Right forelimb (tissue), 1 donor: ENCODE measurements around the gene TSHZ2.
"Not testable (repeated sequence)": the region's sequence is repeated elsewhere in the genome, so short reads cannot be mapped to it uniquely, and the experiment has no call there.

Experiments
- DNase-seq: peaks from one replicate; pipeline ENCODE4 v3.0.0-alpha.2; 2018

TSHZ2 gene

DNA sequence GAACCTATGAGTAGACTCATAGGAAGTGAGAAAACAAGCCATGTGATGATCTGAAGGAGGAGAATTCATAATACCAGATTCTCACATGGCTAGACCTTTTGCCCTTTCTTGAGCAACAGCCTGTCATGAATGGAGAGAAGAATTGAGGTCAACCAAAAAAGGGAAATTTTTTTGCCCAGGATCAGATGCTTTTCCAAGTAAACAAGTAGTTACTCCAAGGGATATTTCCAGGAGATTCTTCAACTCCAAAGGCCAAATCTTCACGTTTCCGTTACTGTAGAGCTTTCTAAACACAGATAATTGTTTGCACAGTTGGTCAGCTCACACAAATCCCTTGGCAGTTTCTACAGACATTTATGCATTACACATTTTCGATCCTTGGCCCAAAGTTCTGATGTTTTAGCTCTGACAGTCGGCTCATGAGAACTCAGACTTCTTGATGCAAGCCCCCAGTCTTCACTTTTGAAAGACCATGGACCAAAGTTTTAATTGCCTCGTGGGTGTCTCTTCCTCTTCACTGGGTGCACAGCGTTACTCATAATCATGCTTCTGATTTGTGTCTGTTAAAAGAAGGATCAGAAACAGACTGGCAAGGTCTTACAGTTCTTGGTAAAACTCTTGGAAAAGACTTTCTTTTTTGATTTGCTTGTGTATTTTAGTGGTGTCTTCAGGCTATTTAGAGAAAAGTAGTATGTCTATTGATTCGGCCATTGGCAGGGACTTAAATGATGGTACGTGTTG is 115.0 kb downstream of the TSHZ2 start:
- DNase-seq, result no peak

GRCh38 chr20:53088786-53089185 is 116.6 kb downstream of the TSHZ2 start:
- no peak for DNase-seq

DNA sequence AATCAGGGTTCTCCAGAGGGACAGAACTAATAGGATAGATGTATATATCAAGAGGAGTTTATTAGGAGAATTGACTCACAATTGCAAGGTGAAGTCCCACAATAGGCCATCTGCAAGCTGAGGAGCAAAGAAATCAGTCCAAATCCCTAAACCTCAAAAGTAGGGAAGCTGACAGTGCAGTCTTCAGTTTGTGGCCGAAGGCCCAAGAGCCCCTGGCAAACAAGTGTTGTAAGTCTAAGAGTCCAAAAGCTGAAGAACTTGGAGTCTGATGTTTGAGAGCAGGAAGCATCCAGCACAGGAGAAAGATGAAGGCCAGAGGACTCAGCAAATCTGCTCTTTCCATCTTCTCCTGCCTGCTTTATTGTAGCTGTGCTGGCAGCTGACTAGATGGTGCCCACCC is 117.7 kb downstream of the TSHZ2 start:
- not testable (repeated sequence) for DNase-seq

DNA sequence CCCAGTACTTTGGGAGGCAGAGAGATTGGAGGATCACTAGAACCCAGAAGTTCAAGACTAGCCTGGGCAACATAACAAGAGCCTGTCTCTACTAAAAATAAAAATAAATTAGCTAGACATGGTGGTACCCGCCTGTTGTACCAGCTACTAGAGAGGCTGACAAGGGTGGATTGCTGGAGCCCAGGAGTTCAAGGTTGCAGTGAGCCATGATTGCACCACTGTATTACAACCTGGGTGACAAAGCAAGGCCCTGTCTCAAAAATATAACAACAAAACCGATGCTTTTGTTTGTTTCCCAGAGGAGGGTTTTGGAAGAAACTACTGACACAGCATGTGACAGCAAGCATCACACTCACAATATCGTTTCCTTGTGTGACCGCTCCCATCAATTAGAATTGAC is 119.6 kb downstream of the TSHZ2 start:
- DNase-seq, result no peak

- no peak for DNase-seq
These were observed 120.7 kb downstream of the TSHZ2 start for GRCh38 chr20:53092772-53093300.

GRCh38 chr20:53097371-53097770 is 125.2 kb downstream of the TSHZ2 start:
- DNase-seq, result no peak

GRCh38 chr20:53097791-53098190 is 125.6 kb downstream of the TSHZ2 start:
- peak; percentile 51 for DNase-seq

DNA sequence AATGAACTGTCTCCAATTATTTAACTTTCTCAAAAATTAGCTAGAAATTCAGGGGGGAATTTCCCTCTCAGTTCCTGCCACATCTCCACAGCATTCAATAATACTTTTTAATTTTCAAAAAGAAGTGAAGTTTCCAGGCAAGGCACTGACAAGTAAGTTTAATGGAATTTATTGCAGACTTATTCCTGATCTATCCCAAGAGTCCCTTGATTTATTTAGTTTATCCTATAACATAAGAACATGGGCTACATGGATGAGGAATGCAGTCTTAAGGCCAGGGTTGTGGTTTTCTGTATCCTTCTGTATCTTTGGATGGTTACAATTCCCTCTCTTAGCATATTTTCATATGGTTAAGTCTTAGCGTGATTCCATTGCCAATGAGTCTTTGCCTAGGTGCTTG is 126.5 kb downstream of the TSHZ2 start:
- DNase-seq, result no peak

DNA sequence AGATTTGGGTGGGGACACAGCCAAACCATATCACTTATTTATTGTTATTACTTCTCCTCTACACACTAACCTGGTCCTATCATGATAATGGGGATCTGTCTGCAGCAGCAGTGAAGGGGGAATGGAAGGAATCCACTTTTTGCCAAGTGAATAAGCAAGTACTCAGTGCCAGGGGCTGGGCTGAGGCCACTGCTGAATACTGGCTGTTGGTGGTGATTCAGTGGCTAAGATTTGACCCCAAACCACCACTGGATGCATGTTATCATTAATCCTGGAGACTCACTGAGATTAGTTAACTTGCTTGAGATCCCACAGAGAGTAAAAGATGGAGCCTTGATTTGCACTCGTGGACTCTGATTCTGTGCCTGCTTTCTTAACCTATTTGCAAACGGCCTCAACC is 127.7 kb downstream of the TSHZ2 start:
- no peak for DNase-seq

DNA sequence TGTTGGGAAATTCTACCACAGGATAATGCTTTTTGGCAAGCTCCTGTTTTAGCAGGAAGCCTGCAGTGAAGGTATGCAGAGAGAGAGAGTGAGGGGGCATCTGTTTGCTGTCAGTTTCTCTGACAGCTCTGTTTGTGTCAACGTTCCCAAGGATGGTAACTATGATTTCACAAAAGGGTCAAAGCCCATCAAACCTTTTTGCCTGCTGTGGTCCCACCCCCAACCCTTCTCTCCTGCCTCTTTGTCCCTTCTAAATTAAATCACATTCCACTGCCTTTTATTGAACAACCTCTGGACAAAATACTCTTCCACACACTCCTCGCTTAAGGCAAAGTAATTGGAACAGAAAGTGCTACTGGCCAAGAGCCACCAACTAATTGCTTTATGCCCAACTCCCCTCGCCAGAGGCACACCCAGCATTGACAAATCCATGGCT is 128.3 kb downstream of the TSHZ2 start:
- DNase-seq, result no peak

- no peak for DNase-seq
These were observed 130.0 kb downstream of the TSHZ2 start for GRCh38 chr20:53101992-53102760.

DNA sequence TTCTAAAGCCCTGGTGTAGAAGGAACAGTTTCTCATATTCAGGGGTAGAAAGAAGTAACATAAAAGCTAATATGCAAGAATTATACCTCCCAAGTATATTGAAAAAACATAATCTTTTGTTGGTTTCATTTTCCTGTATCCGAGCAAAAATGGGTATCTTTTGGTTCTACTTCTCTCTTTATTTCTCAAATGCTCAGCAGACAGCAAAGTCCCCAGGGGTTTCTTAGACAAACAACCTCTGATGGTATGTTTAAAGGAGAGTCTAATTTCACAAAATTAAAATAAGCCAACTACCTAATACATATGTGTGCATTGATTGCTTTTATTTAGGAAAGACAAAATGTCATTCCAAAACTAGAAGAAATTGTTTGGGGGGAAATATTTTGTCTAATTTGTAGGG is 131.0 kb downstream of the TSHZ2 start:
- no peak for DNase-seq

DNA sequence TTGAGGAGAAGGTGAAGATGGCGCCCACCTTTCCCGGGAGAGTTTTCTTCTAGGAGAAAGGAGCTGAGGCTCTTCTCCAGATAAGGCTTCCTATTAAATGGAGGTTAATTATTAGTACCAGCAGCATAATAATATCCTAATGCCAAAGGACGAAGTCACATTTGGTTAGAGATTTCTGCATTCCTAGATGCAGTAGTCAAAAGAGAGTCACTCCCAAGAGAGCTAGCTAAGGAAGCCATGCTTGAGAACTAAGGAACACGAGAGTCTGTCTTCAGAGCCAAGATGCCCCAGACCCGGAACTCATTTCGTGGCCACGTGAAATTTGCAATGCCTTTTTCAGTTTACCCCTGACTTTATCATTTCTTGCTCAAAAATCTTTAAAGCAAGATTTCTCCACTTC is 132.7 kb downstream of the TSHZ2 start:
- no peak for DNase-seq

DNA sequence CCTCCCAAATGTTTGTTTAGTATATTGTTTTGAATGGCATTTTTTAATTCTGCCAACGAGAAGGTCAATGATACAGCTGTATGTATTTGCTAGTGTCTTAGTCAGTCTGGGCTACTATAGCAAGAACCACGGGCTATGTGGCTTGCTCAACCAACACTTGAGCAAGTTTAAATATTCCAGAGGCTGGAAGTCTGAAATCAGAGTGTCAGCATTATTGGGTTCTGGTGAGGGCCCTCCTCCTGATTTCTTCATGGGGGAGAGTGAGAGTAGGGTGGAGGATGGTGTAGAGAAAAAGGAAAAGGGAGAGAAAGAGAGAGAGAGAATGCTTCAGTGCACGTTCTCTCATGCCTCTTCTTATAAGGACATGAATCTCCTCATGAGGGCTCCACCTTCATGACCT is 144.6 kb downstream of the TSHZ2 start:
- DNase-seq, result no peak

GRCh38 chr20:53122853-53123252 is 150.7 kb downstream of the TSHZ2 start:
- DNase-seq, result no peak

DNA sequence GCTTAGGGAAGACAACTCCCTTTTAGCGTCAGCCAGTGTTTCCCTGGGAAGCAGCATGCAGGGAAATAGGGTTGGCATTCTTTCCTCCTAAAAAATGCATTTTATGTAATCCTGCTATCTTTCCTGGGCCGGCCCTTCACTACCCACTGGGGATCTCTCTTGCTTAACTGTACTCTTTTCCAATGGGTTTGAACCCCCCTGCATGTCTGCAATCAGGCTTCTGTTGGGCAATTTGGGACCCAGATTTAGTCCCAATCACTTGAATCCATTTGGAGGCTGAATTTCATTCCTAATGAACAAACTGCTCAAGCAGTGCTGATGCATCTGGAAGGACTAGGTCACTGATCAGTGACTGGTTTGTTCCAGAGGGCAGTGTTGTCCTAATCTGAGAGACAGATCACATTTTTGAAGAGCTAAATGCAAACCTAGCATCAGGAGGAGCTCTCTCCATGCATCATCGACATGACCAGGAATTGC is 152.0 kb downstream of the TSHZ2 start:
- DNase-seq, result no peak

DNA sequence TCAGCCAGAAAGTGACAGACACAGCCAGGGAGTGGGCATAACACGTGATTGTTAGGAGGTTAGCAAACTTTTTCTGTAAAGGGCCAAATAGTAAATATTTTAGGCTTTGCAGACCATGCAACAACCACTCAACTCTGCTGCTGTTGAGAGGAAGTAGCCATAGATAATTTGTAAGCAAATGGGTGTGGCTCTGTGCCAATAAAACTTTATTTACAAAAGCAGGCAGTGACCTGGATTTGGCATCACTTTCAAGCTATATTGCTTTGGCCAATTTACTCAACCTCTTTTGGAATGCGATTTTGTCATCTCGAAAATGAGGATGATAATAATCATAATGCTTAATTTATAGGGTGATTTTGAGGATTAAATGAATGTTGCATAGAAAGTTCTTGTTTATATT is 152.6 kb downstream of the TSHZ2 start:
- no peak for DNase-seq

DNA sequence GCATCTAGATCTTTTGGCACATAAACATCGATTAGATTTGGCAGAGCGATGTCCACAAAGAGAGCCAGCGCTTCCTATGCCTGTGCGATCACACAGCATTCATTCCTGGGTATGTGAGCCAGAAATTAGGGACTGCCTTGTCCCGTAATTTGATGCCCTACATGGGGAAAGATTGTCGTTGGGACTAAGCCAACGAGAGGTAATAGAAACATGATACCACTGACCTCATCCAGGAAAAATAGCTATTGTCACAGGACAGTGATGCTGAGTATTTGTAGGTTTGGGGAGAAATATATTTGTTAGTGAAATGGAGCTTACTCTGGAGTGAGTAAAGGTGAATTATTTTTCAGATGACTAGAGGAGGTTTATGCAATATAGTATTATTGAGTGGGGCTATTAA is 154.0 kb downstream of the TSHZ2 start:
- no peak for DNase-seq

GRCh38 chr20:53127027-53127426 is 154.9 kb downstream of the TSHZ2 start:
- no peak for DNase-seq

- no peak for DNase-seq
These were observed 155.8 kb downstream of the TSHZ2 start for GRCh38 chr20:53128004-53128403.

- DNase-seq, result no peak
These were observed 157.4 kb downstream of the TSHZ2 start for GRCh38 chr20:53129563-53129962.

DNA sequence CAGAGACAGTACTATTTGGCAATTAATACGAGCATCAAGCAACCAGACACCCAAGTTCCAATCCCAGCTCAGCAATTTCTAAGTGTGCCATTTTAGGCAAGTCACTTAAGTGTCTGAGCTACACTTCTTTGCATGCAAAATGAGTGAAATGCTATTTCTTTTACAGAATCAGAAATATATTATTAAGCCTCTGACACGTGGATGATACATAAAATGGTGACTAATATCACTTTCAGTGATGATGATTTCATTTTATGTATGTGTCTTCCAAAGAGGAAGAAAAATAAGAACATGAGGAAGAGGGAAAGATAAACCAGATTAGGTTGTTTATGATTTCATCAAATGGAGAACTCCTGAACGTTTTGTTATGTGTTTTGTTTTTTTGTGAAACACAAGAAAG is 158.6 kb downstream of the TSHZ2 start:
- no peak for DNase-seq

DNA sequence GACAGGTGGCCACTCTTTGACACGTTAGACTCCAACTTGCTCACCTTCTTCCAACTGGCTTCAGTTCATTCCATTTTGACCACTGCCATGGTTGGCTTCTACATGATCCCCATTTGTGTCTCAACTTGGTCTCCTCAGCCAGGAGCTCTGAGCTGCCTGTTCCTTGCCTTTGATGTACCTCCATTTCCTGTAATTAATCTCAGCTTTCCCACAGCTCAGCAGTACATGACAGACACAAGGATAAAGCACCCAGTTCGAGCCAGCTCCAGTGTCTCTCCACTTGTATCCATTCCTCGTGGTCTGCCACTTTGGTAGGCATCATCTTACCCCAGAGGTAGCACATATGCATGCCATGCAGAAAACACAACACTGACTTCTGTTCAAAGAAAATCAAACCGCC is 161.0 kb downstream of the TSHZ2 start:
- DNase-seq, result no peak

DNA sequence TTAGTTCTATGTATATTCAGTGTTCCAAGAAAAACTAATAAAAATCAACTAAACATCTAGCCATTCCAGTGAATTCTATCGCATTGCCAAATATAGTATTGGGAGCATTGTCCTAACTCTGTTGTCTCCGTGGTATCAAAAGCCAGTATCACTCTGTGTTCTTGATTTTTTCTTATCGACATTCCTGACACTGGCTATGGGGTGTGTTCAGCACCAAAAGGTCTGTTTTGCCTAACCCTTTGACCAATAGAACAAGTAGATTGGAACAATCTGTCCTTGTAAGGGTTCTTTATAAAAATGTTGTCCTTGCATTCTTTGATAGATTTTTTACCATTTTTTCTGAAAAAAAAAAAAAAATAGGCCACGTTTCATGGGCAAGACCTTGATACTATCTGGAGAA is 161.5 kb downstream of the TSHZ2 start:
- no peak for DNase-seq
